T-helper 2 cell treated with Interferon-gamma antibody and Interleukin-4, amounts not matched to agents 5 μg/mL and 100 μg/mL, for 36 hours (primary cell): Measurements from ENCODE around the gene CHST11.
A peak's percentile ranks its signal among the peaks of the same experiment; 100 is the strongest.

Experiments used
- DNase-seq: peaks from one replicate; pipeline ENCODE4 v3.0.0; 2021; ENCODE audit warnings: low spot score
- H3K27ac Mint-ChIP-seq: one replicate; pipeline ENCODE4 v1.8.0; 2021; ENCODE audit warnings: mild to moderate bottlenecking, mixed read lengths
- H3K27me3 Mint-ChIP-seq: one replicate; pipeline ENCODE4 v1.8.0; 2021; ENCODE audit warnings: low read depth, mixed read lengths
- H3K36me3 Mint-ChIP-seq: one replicate; pipeline ENCODE4 v1.8.0; 2021; ENCODE audit warnings: low read depth, mixed read lengths
- H3K4me1 Mint-ChIP-seq: one replicate; pipeline ENCODE4 v1.8.0; 2021; ENCODE audit warnings: low read depth, mixed read lengths
- H3K4me3 Mint-ChIP-seq: one replicate; pipeline ENCODE4 v1.8.0; 2022; ENCODE audit warnings: mild to moderate bottlenecking, moderate library complexity, mixed read lengths
- H3K9me3 Mint-ChIP-seq: one replicate; pipeline ENCODE4 v1.8.0; 2021; ENCODE audit warnings: mixed read lengths

CHST11 gene

GRCh38 chr12:104534162-104534856 lies 77.6 kb downstream of the CHST11 start:
- Mint-ChIP-seq H3K4me3 (peak overlapping the region; percentile 22), H3K9me3 (peaks cover 4% of the 10 kb centered on the region), H3K27ac (no peak overlapping the region), H3K4me1 (peaks cover 55% of the 10 kb centered on the region), H3K36me3 (peaks cover 52% of the 10 kb centered on the region), H3K27me3 (no peaks in the 10 kb centered on the region)
- DNase-seq = no peak

DNA sequence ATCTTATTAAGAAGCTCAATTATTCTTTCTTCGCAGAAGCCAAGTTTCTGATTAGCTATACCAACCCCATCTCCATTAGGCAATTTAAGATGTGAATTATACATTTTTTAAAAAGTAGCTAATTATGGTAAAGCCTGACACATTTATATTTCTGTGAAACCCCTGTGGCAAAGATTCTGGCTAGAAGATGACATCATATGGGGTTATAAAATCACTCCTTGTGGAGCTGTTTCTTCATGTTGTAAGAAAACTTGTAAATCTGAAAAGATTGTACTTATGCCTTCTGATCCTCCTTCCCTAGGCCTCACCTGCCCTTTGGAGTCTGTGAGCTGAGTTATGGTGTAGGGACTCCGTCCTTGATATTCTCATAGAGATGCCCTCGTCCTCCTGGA lies 78.1 kb downstream of the CHST11 start:
- H3K36me3 Mint-ChIP-seq = peaks cover 49% of the 10 kb centered on the region
- no peaks in the 10 kb centered on the region for H3K27me3 Mint-ChIP-seq

DNA sequence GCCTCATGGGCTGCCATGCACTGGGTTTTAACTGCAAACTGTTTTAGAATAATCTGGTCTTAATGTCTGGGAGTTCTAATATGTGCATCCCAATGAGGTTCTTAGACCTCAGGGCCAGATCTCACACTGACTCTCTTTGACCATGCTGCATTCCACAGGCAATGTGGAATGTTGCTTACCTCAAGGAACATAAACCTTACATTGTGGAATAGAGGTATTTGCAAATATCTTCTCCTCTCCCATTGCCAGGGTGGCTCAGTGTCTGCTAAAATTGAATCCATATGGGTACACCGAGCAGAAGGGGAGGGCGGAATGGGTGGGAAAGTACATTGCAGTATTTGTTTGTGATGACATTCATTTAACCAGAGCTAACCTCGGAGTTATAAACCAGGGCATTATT lies 78.6 kb downstream of the CHST11 start:
- Mint-ChIP-seq H3K27me3 (no peaks in the 10 kb centered on the region), H3K9me3 (no peaks in the 10 kb centered on the region), H3K27ac (no peak overlapping the region), H3K4me3 (no peak overlapping the region), H3K36me3 (peaks cover 46% of the 10 kb centered on the region), H3K4me1 (peaks cover 60% of the 10 kb centered on the region)
- DNase-seq = no peak

More for the DNA sequence above, 78.1 kb downstream of the CHST11 start:
- Mint-ChIP-seq H3K9me3 (no peaks in the 10 kb centered on the region), H3K4me1 (peaks cover 56% of the 10 kb centered on the region), H3K4me3 (no peak overlapping the region), H3K27ac (no peak overlapping the region)
- no peak for DNase-seq

GRCh38 chr12:104536841-104537240 lies 80.1 kb downstream of the CHST11 start:
- no peak for DNase-seq
- Mint-ChIP-seq H3K27ac (no peak overlapping the region), H3K4me1 (peaks cover 62% of the 10 kb centered on the region), H3K36me3 (peaks cover 49% of the 10 kb centered on the region), H3K4me3 (no peak overlapping the region), H3K27me3 (no peaks in the 10 kb centered on the region), H3K9me3 (no peaks in the 10 kb centered on the region)

- H3K27ac Mint-ChIP-seq = no peak overlapping the region
- no peak for DNase-seq
- H3K4me3 Mint-ChIP-seq = no peak overlapping the region
- peaks cover 6% of the 10 kb centered on the region for H3K9me3 Mint-ChIP-seq
- H3K36me3 Mint-ChIP-seq = peaks cover 49% of the 10 kb centered on the region
- H3K27me3 Mint-ChIP-seq = no peaks in the 10 kb centered on the region
- peaks cover 54% of the 10 kb centered on the region for H3K4me1 Mint-ChIP-seq
Observed at GRCh38 chr12:104538056-104538455, 81.3 kb downstream of the CHST11 start.

DNA sequence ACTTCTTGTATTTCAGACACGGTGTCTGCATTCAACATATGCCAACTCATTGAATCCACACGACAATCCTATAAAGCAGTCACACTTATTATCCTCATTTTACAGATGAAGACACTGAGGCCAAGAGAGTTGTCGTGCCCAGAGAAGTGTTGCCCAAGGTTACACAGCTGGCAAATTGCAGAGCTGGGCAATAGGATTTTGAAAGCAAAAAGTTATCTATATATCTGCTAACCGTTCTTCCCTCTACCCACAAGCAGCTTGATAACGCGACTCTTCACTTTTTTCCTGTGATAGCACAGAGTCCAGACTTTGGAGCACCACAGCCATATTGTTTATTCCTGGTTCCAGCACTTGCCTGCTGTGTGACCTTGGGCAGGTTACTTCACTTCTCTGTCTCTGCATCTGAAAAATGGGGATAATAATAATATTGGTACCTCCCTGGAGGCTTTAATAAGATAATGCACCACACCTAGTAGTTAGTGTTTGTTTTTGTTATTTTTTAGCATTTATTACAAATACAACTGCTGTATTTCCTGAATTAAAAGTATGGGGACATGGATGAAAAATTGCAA lies 82.2 kb downstream of the CHST11 start:
- H3K36me3 Mint-ChIP-seq = peaks cover 53% of the 10 kb centered on the region
- H3K4me1 Mint-ChIP-seq = peaks cover 46% of the 10 kb centered on the region
- no peaks in the 10 kb centered on the region for H3K27me3 Mint-ChIP-seq
- peaks cover 6% of the 10 kb centered on the region for H3K9me3 Mint-ChIP-seq
- no peak for DNase-seq
- no peak overlapping the region for H3K27ac Mint-ChIP-seq
- H3K4me3 Mint-ChIP-seq = no peak overlapping the region

- no peak for DNase-seq
- Mint-ChIP-seq H3K27ac (no peak overlapping the region), H3K4me3 (no peak overlapping the region), H3K9me3 (peaks cover 6% of the 10 kb centered on the region), H3K4me1 (peaks cover 34% of the 10 kb centered on the region), H3K27me3 (no peaks in the 10 kb centered on the region), H3K36me3 (peaks cover 41% of the 10 kb centered on the region)
Observed at GRCh38 chr12:104544836-104545235, 88.1 kb downstream of the CHST11 start.

DNA sequence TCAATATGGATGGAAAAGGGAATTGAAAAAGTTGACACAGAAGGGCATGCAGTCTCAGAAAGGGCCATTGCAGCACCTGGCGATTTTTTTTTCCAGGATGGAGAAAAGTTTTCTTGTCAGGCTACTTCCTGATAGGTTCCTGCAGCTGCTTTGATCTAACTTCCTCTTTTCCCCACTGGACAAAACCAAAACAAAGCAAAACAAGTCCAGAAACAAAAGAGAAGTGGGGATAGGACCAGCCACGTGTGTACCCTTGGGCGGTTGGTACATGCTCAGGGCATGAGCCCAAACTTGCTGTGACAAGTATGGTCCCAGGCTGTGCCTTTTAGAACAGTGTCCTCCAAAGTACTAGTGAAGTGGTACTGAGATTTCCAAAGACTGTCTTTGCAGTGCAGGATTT lies 89.8 kb downstream of the CHST11 start:
- H3K4me1 Mint-ChIP-seq = peaks cover 27% of the 10 kb centered on the region

GRCh38 chr12:104547235-104547634 lies 90.5 kb downstream of the CHST11 start:
- H3K4me3 Mint-ChIP-seq = no peak overlapping the region
- peaks cover 32% of the 10 kb centered on the region for H3K4me1 Mint-ChIP-seq
- DNase-seq = no peak
- H3K36me3 Mint-ChIP-seq = peaks cover 45% of the 10 kb centered on the region
- H3K27ac Mint-ChIP-seq = no peak overlapping the region
- peaks cover 6% of the 10 kb centered on the region for H3K9me3 Mint-ChIP-seq
- H3K27me3 Mint-ChIP-seq = no peaks in the 10 kb centered on the region

More for the DNA sequence above, 89.8 kb downstream of the CHST11 start:
- DNase-seq = no peak
- Mint-ChIP-seq H3K9me3 (peaks cover 6% of the 10 kb centered on the region), H3K27me3 (no peaks in the 10 kb centered on the region), H3K27ac (no peak overlapping the region), H3K4me3 (no peak overlapping the region), H3K36me3 (peaks cover 39% of the 10 kb centered on the region)

DNA sequence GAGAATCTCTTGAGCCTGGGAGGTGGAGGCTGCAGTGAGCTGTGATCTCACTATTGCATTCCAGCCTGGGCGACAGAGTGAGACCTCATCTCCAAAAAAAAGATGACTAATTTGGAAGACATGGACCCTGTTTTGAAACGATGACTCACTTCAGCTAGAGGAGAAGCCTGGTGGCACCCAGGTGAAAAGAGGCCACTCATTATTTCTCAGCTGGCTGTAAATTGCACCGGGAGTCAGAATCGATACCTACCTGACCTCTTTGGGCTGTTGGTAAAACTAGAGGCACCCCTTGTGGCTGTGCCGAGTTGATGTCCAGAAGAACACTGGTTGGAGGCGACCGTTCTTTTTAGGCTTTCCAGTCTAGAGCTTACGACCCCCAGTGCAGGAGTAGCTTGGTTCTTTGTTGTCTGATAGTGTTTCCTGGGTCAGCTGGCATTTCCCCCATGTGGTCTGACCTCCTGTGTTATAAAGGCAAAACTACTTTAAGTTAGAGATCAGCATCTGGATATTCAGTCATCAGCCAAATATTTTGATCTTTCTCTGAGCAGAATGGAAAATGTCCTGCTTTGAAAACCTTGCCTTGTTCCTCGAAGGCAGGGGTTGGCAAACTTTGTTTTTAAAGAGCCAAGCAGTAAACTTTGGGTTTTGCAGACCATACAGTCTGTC lies 93.2 kb downstream of the CHST11 start:
- no peaks in the 10 kb centered on the region for H3K27me3 Mint-ChIP-seq
- H3K9me3 Mint-ChIP-seq = peaks cover 16% of the 10 kb centered on the region
- peaks cover 51% of the 10 kb centered on the region for H3K36me3 Mint-ChIP-seq
- no peak overlapping the region for H3K4me3 Mint-ChIP-seq
- peaks cover 48% of the 10 kb centered on the region for H3K4me1 Mint-ChIP-seq
- no peak for DNase-seq
- H3K27ac Mint-ChIP-seq = no peak overlapping the region

DNA sequence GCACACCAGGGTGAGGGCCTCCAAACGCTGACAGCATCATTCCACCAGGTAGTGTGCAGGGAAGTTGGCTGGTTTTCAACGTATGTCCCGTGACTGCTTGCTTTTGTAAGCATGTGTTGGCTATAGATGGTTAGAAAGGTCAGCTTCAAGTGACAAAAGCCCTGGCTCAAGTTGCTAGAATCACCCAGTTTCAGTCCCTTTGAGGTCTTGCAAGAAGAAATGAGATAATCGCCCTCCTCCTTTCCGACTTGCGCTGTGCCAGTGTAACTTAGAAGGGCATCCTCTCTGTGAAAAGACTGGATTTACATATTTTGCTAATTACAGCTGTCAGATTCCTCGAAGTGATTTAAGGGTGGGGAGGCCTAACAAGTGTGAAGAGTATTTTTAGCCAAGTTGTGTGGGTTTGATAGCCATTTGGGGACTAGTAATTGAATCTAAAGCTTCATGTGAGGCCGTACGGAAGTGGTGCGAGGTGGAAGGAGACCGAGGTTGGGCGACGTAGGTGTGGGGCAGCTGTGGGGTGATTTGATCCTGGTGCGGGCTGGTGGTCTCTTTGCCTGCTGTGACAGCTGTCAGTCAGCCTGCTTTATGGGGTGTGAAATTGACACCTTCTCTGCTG lies 94.7 kb downstream of the CHST11 start:
- Mint-ChIP-seq H3K4me1 (peaks cover 46% of the 10 kb centered on the region), H3K4me3 (no peak overlapping the region), H3K27me3 (no peaks in the 10 kb centered on the region), H3K9me3 (peaks cover 16% of the 10 kb centered on the region), H3K36me3 (peaks cover 51% of the 10 kb centered on the region), H3K27ac (no peak overlapping the region)
- DNase-seq = no peak

DNA sequence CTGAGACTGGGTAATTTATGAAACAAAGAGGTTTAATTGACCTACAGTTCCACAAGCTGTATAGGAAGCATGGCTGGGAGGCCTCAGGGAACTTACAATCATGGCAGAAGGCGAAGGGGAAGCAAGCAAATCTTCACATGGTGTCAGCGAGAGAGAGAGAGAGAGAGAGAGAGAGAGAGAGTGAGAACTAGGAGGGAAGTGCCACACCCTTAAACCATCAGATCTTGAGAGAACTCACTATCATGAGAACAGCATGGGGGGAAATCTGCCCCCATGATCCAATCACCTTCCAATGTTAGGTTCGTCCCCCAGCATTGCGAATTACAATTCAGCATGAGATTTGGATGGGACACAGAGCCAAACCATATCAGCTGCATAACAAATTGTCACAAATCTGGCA lies 96.7 kb downstream of the CHST11 start:
- H3K4me3 Mint-ChIP-seq = no peak overlapping the region
- DNase-seq = no peak
- peaks cover 46% of the 10 kb centered on the region for H3K4me1 Mint-ChIP-seq
- no peaks in the 10 kb centered on the region for H3K27me3 Mint-ChIP-seq
- H3K9me3 Mint-ChIP-seq = peaks cover 16% of the 10 kb centered on the region
- H3K27ac Mint-ChIP-seq = no peak overlapping the region
- peaks cover 51% of the 10 kb centered on the region for H3K36me3 Mint-ChIP-seq

- peaks cover 42% of the 10 kb centered on the region for H3K4me1 Mint-ChIP-seq
- H3K27me3 Mint-ChIP-seq = no peaks in the 10 kb centered on the region
- peaks cover 16% of the 10 kb centered on the region for H3K9me3 Mint-ChIP-seq
- H3K4me3 Mint-ChIP-seq = no peak overlapping the region
- no peak overlapping the region for H3K27ac Mint-ChIP-seq
- DNase-seq = no peak
- H3K36me3 Mint-ChIP-seq = peaks cover 55% of the 10 kb centered on the region
Observed at GRCh38 chr12:104555648-104556047, 98.9 kb downstream of the CHST11 start.
